NAMALWA (cell line): ENCODE measurements around the gene HJURP.
"Not testable (repeated sequence)": the region's sequence is repeated elsewhere in the genome, so short reads cannot be mapped to it uniquely, and the experiment has no call there.

Experiments
- DNase-seq: peaks from one replicate; pipeline ENCODE4 v3.0.0-alpha.2; 2015; ENCODE audit warnings: low spot score

Gene HJURP

DNA sequence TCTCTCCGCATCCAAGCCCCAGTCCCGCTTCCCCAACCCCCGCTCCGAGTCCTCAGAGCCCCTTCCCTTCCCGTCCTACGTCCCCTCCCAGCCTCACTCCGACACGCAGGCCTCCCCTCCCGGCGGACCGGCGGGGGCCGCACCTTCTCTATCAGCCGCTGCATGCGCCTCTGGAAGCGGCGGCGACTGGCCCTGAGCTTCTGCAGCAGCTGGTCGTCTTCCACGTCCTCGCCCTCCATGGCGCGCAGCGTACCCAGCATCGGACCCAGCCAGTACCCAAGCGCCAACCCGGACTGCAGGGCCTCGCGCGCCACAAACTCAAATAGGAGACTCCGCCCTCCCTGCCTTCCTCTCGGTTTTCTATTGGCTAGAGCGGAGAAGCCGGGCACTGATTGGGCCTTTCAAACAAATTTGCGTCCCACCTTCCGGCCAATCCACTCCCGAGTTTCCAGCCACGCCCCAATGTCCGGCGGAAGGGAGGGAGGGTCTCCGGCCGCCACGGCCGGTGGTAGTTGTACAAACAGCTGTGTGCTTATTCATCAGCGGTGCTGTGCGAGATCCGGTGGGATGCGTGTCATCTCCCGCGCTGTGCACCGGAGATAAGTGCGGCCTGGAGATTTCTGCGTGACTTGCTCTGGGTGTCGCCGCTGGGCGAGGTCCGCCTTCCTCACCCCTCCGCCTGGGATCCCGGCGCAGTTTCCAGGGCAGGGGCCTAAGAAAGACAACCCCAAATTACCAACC lies at the start of gene HJURP:
HJURP (minus strand) TSS at position 295 of the 741 bp plus-strand sequence; CDS start at position 260, 35 bp downstream.
- peak; percentile 93 for DNase-seq

GRCh38 chr2:233901884-233902283 lies 47.5 kb upstream of the HJURP start:
- DNase-seq = no peak

DNA sequence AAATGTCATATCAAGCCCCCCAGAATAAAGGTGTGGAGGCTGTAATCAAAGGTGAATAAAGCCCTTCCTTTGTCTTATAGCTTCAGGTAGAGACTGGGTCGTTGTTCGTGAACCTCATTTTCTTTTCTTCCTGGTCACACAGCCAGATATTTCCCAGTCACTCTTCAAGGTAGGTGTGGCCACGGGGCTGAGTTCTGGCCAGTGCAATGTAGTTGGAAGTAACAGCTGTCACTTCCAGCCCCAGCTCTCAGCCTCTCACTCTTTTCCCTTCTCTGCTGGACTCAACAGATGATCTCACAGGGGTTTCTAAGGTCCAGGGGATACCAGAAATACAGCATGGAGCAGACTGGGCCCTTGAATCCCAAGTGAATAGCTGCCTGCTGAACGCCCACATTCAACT lies 47.0 kb upstream of the HJURP start:
- DNase-seq = no peak

DNA sequence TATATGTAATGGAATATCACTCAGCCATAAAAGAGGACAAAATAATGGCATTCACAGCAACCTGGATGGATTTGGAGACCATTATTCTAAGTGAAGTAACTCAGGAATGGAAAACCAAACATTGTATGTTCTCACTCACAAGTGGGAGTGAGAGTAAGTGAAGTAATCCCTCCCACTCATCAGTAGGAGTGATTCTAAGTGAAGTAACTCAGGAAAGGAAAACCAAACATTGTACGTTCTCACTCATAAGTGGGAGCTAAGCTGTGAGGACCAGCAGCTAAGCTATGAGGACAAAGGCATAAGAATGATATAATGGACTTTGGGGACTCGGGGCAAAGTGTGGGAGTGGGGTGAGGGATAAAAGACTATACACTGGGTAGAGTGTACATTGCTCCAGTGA lies 41.9 kb upstream of the HJURP start:
- not testable (repeated sequence) for DNase-seq

DNA sequence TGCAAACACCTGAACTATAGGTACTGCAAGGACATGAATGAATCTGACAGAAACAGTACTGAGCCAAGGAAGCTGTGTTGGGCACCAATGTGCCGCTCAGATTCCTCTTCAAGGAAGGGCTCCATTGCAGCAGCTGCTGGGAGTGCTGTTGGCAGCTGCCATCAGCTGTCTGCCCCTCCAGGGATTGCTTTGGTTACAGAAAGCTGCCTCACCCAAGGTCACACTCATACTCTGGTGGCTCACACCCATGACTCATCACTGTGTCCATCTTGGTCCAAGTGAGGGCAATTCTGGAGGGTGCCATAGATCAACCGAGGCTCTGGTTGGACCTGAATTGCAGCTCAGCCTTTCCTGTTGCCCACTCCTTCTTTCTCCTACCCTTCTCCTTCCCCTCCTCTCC lies 38.5 kb upstream of the HJURP start:
- DNase-seq = no peak

DNA sequence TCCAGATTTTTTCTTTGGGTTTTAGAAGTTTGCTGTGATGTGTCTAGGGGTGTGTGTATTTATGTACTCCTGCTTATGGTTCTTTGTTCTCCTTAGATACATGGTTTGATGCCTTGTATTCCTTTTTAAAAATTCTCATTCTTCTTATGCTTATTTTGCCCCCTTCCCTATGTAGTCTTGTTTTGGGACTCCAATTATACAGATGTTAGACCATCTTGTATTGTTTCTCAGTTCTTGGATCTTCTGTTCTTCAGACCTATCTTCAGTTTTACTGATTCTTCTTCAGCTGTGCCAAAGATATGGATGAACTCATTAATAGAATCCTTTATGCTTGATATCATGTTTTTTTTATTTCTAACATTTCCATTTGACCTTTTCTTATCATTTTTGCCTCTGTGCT lies 28.0 kb upstream of the HJURP start:
- no peak for DNase-seq

- DNase-seq = peak; percentile 44
Measured at GRCh38 chr2:233872125-233872524, 17.8 kb upstream of the HJURP start.

- no peak for DNase-seq
Measured at GRCh38 chr2:233871432-233871831, 17.1 kb upstream of the HJURP start.

DNA sequence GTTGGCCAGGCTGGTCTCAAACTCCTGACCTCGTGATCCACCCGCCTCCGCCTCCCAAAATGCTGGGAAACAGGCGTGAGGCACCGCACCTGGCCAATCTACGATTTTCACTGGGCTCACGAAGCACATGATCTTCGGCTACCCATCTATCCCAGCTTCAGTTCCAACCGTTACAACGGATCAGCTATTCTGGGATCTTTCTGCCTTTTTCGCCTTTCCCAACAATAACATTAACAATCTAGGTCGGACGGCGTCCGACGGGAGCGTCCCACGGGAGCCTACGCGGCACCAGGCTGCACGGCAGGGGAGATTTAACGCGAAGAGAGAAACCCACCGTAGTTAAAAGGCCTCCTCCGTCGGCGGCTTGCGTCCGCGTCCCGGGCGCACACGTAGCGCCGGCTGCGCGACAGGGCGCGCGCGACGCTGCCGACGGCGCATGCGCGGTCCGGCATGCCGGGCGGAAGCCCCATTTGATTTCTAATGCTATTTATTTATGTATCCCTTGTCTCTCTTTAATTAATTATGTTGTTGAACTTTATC lies 13.7 kb upstream of the HJURP start, which contains the start of gene MSL3B:
MSL3B (minus strand) TSS at position 394 of the 540 bp plus-strand sequence.
- DNase-seq = peak; percentile 75

- no peak for DNase-seq
Measured at GRCh38 chr2:233866479-233866878, 12.1 kb upstream of the HJURP start.

DNA sequence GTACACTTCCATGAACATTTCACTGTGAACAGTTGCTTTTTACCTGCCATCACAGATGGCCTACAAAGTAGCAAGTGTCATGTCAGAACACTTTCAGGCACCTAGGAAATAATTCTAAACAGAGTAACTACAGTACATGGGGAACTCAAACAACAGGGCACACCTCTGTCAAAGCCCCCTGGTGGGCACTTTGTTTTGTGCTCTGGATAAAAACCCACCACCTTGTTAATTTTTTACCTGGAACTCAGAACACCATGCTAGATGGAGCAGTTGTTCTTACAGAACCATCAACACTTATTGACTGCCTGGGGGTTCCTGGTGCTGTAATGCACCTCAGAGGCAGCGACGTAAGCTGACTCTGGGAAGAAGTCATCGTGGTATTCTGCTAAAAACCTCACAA lies 11.5 kb upstream of the HJURP start:
- DNase-seq = peak; percentile 63

DNA sequence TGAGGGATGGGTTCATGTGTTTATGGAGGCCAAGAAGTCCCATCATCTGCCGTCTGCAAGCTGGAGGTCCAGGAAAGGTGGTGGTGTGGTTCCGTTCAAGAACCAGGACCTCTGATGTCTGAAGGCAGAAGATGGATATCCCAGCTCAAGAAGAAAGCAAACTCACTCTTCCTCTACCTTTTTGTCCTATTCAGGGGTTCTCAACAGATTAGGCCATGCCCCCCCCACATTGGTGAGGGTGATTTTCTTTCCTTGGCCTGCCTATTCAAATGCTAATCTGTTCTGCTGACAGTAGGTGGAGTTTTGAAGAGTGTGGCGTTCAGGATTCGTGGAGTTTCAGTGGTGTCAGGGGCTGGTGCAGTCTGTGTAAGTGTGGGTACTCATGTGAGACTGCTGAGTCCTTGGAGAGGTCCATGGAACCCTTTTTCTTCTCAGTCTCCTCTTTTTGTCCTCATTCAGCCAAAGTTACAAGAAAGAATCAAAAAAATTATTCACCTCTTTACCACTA lies 8.0 kb upstream of the HJURP start:
- peak; percentile 21 for DNase-seq

DNA sequence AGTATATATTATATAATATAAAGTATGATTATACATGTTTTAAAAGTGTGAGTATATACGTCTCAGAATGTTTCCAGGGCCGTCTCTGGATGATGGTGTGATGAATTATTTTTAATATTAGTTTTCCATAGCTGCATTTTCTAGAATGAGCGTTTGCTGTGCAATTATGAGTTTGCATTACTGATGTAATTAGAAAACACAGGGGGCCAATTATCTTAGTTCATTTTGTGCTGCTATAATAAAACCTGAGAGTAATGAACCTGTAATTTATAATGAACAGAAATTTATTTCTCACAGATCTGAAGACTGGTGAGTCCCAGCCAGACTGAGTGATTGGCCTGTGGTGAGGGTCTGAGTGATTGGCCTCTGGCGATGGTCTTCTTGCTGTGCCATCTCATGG lies 4.0 kb upstream of the HJURP start:
- no peak for DNase-seq

DNA sequence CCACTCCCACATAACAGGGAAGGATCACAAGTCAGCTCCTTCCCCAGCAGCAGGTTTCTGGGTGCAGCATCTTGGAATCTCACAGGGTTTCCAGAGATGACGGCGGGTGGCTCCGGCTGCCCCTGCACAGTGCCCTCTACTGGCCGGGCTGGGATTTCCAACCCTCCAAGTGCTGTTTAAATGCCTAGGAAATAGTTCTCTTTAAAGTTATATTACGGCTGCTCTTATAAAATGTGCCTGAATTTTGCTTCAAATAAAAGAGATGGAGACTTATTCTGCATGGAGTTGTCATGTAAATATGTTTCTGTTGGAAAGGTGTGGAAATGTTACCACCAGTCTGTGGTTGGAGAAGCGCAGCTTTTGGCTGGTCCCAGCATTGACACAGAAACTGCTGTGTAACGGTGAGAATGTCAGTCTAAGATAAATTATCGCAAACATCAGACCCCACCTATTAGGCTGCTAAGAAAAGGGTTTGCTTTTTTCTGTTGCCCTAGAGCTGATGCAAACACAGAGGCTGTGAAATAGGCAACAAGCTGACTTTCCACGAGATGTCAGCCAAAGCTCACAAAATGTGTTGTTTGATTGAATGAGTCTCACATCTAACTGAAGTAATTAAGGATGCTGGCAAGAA lies 3.3 kb upstream of the HJURP start:
- peak; percentile 46 for DNase-seq

GRCh38 chr2:233856184-233856583 lies 1.8 kb upstream of the HJURP start:
- DNase-seq = no peak

DNA sequence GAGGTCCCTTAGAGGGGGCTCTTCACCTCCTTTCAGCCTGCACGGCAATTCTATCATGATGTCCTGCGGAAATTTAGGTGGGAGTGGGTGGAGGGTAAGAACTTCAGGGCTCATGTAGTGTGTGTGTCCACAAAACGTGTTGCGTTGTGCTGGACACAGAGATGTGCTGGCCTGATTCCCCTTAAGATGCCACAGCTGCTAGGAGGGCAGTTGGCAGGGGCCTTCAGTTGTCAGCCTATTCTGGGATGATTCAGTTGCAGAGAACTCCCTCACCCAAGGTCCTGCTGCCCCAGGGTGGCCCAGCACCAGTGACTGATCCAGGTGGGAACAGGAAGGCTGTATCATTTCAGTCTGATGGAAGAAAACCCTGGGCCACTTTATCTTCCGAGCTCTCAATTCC lies 1.0 kb upstream of the HJURP start:
- no peak for DNase-seq

DNA sequence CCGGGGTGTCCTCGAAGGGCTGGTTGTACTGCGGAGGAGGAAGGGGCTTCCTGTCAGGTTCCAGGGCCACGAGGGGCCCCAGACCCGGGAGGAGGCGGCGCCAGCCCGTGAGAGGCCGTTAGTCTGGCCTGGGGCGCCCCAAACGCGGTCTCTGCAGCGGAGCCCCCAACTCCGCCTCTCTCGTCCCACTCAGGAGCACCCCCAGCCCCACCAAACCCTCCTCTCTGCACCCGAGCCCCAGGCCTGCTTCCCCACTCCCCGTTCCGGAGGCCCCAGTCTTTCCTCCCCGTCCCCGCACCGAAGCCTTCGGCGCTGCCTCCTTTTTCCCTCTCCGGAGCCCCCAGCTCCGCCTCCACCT lies 473 bp downstream of the HJURP start:
- DNase-seq = no peak

DNA sequence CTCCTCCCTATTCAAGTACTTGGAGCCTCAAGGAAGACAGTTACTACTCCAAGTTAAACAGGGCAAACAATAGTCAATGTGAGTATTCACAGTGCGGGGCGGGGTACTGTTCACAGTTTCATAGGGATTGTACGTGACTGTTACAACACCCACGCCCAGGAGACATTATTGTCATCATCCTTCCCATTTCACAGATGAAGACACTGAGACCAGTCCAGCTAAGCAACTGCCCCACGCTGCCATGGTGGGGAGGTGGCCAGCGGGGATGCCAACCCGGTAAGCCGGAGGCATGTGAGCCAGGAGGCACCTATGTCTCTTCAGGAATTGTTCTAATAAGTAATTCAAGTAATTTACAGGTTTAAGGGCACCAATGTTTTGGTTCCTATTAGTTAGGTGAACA lies 982 bp downstream of the HJURP start:
- no peak for DNase-seq

DNA sequence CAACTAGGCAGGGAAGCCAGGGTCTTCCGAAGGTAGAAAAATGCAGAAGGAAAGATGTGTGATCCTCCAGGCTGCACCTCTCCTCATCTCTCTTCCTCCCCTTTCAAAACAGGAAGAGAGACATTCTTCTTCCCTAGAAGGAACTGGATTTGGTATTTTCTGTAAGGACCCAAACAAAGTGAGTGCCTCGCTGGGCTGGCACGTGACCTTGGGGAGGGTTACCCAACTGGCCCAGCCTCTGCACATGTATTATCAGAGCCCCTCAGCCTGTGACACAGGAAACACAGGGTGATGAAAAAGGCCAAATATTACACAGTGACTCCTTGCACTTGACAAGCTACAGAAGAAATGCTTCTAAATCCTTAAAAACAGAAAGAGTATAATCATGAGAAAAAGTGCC lies 2.3 kb downstream of the HJURP start:
- no peak for DNase-seq

DNA sequence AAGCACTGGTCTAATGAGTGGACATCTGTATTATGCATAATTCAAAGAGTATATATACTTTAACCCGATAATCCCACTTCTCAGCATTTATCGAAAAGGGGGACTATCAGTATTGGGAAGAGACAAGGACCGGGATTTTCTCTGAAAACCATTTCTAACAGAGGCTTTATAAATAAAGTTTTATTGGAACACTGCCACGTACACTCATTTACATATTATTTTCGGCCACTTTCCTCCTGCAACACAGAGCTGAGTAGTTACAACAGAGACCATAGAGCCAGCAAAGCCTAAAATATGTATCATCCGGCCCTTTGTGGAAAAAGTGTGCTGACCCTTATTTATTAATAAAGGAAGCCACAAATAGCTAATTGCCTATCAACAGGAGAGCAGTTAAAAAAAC lies 3.2 kb downstream of the HJURP start:
- DNase-seq = no peak

GRCh38 chr2:233850745-233851144 lies 3.6 kb downstream of the HJURP start:
- no peak for DNase-seq

DNA sequence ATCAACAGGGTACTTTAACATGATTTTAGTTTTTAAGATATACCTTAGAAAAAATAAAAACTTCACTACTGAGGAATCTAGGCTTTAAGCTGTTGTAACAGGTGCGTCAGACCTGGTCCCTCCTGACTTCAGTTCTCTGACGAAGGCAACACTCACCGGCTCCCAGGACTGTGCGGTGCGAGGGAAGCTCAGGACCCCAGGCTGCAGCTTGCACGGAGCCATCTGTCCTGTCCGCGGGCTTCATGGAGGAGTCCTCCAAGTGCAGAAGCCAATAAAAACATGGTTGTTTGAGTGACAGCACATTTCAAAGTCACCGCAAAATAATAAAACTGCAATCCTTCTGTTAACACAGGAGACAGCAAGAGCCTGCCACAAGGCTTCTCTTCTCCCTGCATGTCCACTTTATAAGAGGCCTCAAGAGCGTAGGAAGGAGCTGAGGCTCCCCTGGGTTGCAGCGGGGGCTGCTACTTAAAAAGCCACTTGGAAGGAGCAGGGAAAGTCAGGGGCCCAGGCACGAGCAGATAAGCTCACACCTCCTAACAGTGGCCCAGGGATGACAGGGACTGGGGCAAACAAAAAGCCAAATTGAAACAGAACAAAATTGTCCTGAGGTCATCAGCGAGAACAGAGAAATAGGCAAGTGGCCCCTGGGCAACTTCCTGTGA lies 4.6 kb downstream of the HJURP start:
- no peak for DNase-seq

DNA sequence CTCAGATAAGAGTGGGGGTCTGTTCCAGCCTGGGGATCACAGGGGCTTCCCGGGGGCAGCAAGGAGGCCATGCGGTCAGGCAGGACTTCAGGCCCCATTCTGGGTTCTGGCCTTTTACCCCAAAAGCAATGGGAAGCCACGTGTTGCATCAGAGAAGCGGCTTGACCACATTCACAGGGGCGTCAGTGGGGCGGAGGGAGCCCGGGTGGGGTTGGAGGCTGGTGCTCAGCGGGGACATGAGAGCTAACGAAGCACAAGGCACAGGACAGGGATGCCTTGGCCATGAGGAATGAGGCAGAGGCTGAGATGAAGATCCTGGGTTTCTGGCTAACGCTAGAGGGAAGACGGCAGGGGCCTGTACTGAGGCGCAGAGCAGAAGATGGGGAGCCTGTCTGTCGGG lies 6.1 kb downstream of the HJURP start:
- DNase-seq = no peak
